Activated CD8-positive, alpha-beta T cell treated with anti-CD3 and anti-CD28 coated beads for 36 hours (primary cell): ENCODE measurements around the gene EYA3. TPM values are rescaled to one million over a fixed set of nuclear protein-coding genes. Genes with fewer than 3 reads are reported as not detected.

ENCODE experiments used
- ATAC-seq: fragments of 200-7000 bp; cut with Tn5 transposase; one replicate; pipeline ENCODE4 v1.10.0; 2021; ENCODE audit warnings: mild to moderate bottlenecking, moderate library complexity
- CTCF ChIA-PET: fragments of 350-600 bp; sonication (Branson Sonifier 250); formaldehyde crosslinking; loops from one replicate; lab custom pipeline; 2021; ENCODE audit warnings: antibody characterized with exemption; lab: Charles Lee
- POLR2A ChIA-PET: fragments of 350-600 bp; sonication (Branson Sonifier 250); formaldehyde crosslinking; loops from one replicate; lab custom pipeline; 2021; ENCODE audit warnings: antibody characterized with exemption; lab: Charles Lee
- DNase-seq: peaks from one replicate; pipeline ENCODE4 v3.0.0-alpha.2; 2020
- H3K27ac Mint-ChIP-seq: one replicate; pipeline ENCODE4 v1.8.0; 2021; ENCODE audit warnings: mild to moderate bottlenecking, mixed read lengths
- H3K27me3 Mint-ChIP-seq: one replicate; pipeline ENCODE4 v1.8.0; 2021; ENCODE audit warnings: mixed read lengths
- H3K36me3 Mint-ChIP-seq: one replicate; pipeline ENCODE4 v1.8.0; 2021; ENCODE audit warnings: low read depth, mixed read lengths
- H3K4me1 Mint-ChIP-seq: one replicate; pipeline ENCODE4 v1.8.0; 2021; ENCODE audit warnings: low read depth, mixed read lengths
- H3K4me3 Mint-ChIP-seq: one replicate; pipeline ENCODE4 v1.8.0; 2021; ENCODE audit warnings: mild to moderate bottlenecking, moderate library complexity, mixed read lengths
- H3K9me3 Mint-ChIP-seq: one replicate; pipeline ENCODE4 v1.8.0; 2021; ENCODE audit warnings: mixed read lengths
- intact Hi-C: fragments of 100-400 bp; cut with micrococcal nuclease; formaldehyde crosslinking; loops from one replicate; pipeline ENCODE4 v1.10.0; 2022
- total RNA-seq, 2 experiments: library from RNA; stranded (reverse); gene quantifications; one replicate each; pipeline ENCODE4 v1.2.3, GENCODE V29; 2021
- TF ChIP-seq, protein P1 (sequence below): fragments of 200-600 bp; IDR thresholded peaks from one replicate; pipeline ENCODE4 v1.8.0; 2022; ENCODE audit warnings: antibody characterized with exemption, mild to moderate bottlenecking

EYA3 gene
- total RNA-seq, 2 experiments from 2014 or later = 34.6 to 34.9 TPM

- CTCF ChIA-PET = interaction anchor here (1.0 to 1.4 kb wide), 4 partner anchors 10 to 331 kb away, joined by 3 to 5 read pairs (median 3); no protein-coding TSS in a partner anchor
- ATAC-seq (no peak), DNase-seq (no peak)
- POLR2A ChIA-PET = no interaction called here
- TF ChIP-seq, protein P1, sequence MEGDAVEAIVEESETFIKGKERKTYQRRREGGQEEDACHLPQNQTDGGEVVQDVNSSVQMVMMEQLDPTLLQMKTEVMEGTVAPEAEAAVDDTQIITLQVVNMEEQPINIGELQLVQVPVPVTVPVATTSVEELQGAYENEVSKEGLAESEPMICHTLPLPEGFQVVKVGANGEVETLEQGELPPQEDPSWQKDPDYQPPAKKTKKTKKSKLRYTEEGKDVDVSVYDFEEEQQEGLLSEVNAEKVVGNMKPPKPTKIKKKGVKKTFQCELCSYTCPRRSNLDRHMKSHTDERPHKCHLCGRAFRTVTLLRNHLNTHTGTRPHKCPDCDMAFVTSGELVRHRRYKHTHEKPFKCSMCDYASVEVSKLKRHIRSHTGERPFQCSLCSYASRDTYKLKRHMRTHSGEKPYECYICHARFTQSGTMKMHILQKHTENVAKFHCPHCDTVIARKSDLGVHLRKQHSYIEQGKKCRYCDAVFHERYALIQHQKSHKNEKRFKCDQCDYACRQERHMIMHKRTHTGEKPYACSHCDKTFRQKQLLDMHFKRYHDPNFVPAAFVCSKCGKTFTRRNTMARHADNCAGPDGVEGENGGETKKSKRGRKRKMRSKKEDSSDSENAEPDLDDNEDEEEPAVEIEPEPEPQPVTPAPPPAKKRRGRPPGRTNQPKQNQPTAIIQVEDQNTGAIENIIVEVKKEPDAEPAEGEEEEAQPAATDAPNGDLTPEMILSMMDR = no peak
- intact Hi-C loops = no loop called here
- Mint-ChIP-seq H3K4me3 (no peak overlapping the region), H3K4me1 (peaks cover 3% of the 10 kb centered on the region), H3K27ac (no peak overlapping the region), H3K9me3 (no peaks in the 10 kb centered on the region), H3K36me3 (peaks cover 3% of the 10 kb centered on the region), H3K27me3 (no peaks in the 10 kb centered on the region)
Measured at GRCh38 chr1:28028873-28029654, 59.3 kb downstream of the EYA3 start.

DNA sequence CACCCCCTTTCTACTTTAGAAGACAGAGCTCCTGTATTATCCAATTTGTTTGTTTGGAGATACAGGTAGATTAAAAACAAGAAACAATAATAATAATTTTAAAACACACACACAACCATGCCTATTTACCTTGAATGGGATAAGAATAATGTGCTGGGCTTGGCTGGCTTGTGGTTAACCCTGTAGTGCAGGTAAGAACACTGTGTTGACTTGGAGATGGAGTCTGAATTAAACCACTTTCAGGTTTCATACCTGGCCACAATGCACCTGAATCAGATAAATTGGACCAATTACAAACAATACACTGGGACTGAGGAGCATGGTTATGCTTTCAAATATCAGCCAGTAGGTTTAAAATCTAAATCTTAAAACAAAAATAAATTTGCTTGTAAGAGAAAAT, 60.8 kb downstream of the EYA3 start:
- Mint-ChIP-seq H3K4me3 (no peak overlapping the region), H3K9me3 (no peaks in the 10 kb centered on the region), H3K36me3 (peaks cover 3% of the 10 kb centered on the region), H3K4me1 (peaks cover 3% of the 10 kb centered on the region), H3K27me3 (no peaks in the 10 kb centered on the region), H3K27ac (no peak overlapping the region)
- intact Hi-C loops = no loop called here
- no peak for ATAC-seq
- POLR2A ChIA-PET = no interaction called here
- CTCF ChIA-PET = interaction anchor here (1.0 to 1.4 kb wide), 2 partner anchors 9 to 332 kb away, joined by 3 to 5 read pairs; no protein-coding TSS in a partner anchor
- TF ChIP-seq, protein P1 = no peak
- DNase-seq = no peak

DNA sequence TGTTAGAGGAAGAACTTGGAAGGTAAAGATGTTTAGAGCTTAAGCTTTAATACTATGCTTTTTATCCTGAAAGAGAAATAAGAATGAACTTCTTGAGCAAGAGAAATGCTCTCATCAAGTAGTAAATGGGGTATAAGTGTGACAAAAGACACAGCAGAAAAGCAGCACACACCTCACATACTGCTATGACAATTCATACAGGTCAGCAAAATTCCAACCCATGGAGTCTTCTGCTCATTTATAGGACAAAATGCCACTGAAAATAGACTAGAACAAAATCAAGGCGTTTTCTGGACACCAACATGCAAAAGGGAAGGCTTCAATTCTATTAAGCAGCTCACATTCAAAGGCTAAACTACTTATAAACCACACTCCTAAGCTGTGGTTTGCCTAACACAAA, 61.2 kb downstream of the EYA3 start:
- TF ChIP-seq, protein P1 = no peak
- no peak for ATAC-seq
- CTCF ChIA-PET = interaction anchor here (1.4 to 1.5 kb wide), 2 partner anchors 8 to 10 kb away, joined by 5 read pairs; no protein-coding TSS in a partner anchor

GRCh38 chr1:28026329-28026728, 62.1 kb downstream of the EYA3 start:
- ATAC-seq (no peak), DNase-seq (no peak)
- no peak overlapping the region for H3K4me3 Mint-ChIP-seq
- POLR2A ChIA-PET = interaction anchor here (0.5 to 1.2 kb wide), 2 partner anchors 15 to 267 kb away, joined by 3 to 4 read pairs; no protein-coding TSS in a partner anchor
- H3K27me3 Mint-ChIP-seq = no peaks in the 10 kb centered on the region
- no peaks in the 10 kb centered on the region for H3K9me3 Mint-ChIP-seq
- no peak overlapping the region for H3K27ac Mint-ChIP-seq
- TF ChIP-seq, protein P1 = no peak
- intact Hi-C loops = no loop called here
- H3K36me3 Mint-ChIP-seq = peaks cover 3% of the 10 kb centered on the region
- CTCF ChIA-PET = interaction anchor here (1.5 kb wide), 1 partner anchor 9 kb away, joined by 5 read pairs; no protein-coding TSS in a partner anchor
- H3K4me1 Mint-ChIP-seq = peaks cover 4% of the 10 kb centered on the region

More for the DNA sequence above, 61.2 kb downstream of the EYA3 start:
- intact Hi-C loops = no loop called here
- POLR2A ChIA-PET = interaction anchor here (1.2 kb wide), 1 partner anchor 16 kb away, joined by 4 read pairs; no protein-coding TSS in a partner anchor
- peaks cover 3% of the 10 kb centered on the region for H3K4me1 Mint-ChIP-seq
- no peak for DNase-seq
- no peak overlapping the region for H3K27ac Mint-ChIP-seq
- no peaks in the 10 kb centered on the region for H3K9me3 Mint-ChIP-seq
- peaks cover 3% of the 10 kb centered on the region for H3K36me3 Mint-ChIP-seq
- no peaks in the 10 kb centered on the region for H3K27me3 Mint-ChIP-seq
- no peak overlapping the region for H3K4me3 Mint-ChIP-seq

DNA sequence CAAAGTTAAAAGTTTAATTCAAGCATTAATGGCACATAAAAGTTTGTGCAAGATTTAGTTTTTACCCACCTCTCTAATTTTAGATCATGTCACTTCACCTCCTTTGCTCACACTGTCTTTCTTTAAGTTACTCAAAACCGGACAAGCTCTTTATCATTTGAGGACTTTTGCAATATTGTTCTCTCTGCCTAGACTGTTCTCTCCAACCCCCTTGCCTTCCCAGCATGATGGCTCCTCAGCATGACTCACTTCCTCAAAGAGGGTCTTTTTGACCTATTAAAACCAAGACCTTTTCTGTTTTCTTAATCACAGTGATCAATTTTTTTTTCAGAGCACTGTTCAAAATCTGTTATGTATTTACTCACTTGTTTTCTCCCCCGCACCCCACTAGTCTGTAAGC, 67.3 kb downstream of the EYA3 start:
- DNase-seq = no peak
- CTCF ChIA-PET = interaction anchor here (1.3 kb wide), 1 partner anchor 163 kb away, joined by 3 read pairs; no protein-coding TSS in a partner anchor
- Mint-ChIP-seq H3K4me3 (no peak overlapping the region), H3K27ac (peak overlapping the region; percentile 65), H3K9me3 (no peaks in the 10 kb centered on the region), H3K4me1 (peaks cover 6% of the 10 kb centered on the region), H3K36me3 (peaks cover 10% of the 10 kb centered on the region), H3K27me3 (no peaks in the 10 kb centered on the region)
- ATAC-seq = no peak
- POLR2A ChIA-PET = no interaction called here
- intact Hi-C loops = no loop called here
- TF ChIP-seq, protein P1 = no peak
